Neural progenitor cell (in vitro differentiated cells): Measurements from ENCODE around the gene TSPAN5. TPM values are rescaled to one million over a fixed set of nuclear protein-coding genes. Genes with fewer than 3 reads are reported as not detected.

ENCODE experiments used
- DNase-seq: peaks from one replicate; pipeline ENCODE4 v3.0.0-alpha.2; 2016; ENCODE audit warnings: low spot score
- H2AFZ ChIP-seq: fragments of 200-600 bp; sonication (generic); replicated peaks from 2 replicates; pipeline ENCODE4 v1.6.1; 2016; ENCODE audit warnings: antibody characterized with exemption
- H3F3A ChIP-seq: fragments of 200-600 bp; sonication (generic); 2 replicates; pipeline ENCODE4 v1.6.1; 2016; ENCODE audit warnings: antibody characterized with exemption, low read depth
- H3K27ac ChIP-seq: fragments of 200-600 bp; sonication (generic); 2 replicates; pipeline ENCODE4 v1.5.1; 2016; ENCODE audit warnings: mild to moderate bottlenecking
- H3K27me3 ChIP-seq: fragments of 200-600 bp; sonication (generic); 2 replicates; pipeline ENCODE4 v1.6.1; 2016; ENCODE audit warnings: mild to moderate bottlenecking, moderate library complexity
- H3K36me3 ChIP-seq: fragments of 200-600 bp; sonication (generic); 2 replicates; pipeline ENCODE4 v1.5.1; 2016
- H3K4me1 ChIP-seq: fragments of 200-600 bp; sonication (generic); 2 replicates; pipeline ENCODE4 v1.6.1; 2016; ENCODE audit warnings: mixed run types
- H3K4me2 ChIP-seq: fragments of 200-600 bp; sonication (generic); 2 replicates; pipeline ENCODE4 v1.6.1; 2016
- H3K4me3 ChIP-seq: fragments of 200-600 bp; sonication (generic); 2 replicates; pipeline ENCODE4 v1.5.1; 2016
- H3K79me2 ChIP-seq: fragments of 200-600 bp; sonication (generic); 2 replicates; pipeline ENCODE4 v1.6.1; 2016; ENCODE audit warnings: low read depth
- H3K9ac ChIP-seq: fragments of 200-600 bp; sonication (generic); 2 replicates; pipeline ENCODE4 v1.6.1; 2016
- H3K9me3 ChIP-seq: fragments of 200-600 bp; sonication (generic); 2 replicates; pipeline ENCODE4 v1.5.1; 2016; ENCODE audit warnings: low read depth
- H4K20me1 ChIP-seq: fragments of 200-600 bp; sonication (generic); 2 replicates; pipeline ENCODE4 v1.6.1; 2016; ENCODE audit warnings: low read depth
- H3K27ac Mint-ChIP-seq: 3 replicates; pipeline ENCODE4 v1.8.0; 2021; ENCODE audit warnings: mixed read lengths
- H3K27me3 Mint-ChIP-seq: 2 replicates; pipeline ENCODE4 v1.8.0; 2022; ENCODE audit warnings: low read depth, mild to moderate bottlenecking, inconsistent platforms, moderate library complexity, mixed read lengths; ENCODE audit not compliant: insufficient read depth
- H3K36me3 Mint-ChIP-seq: 3 replicates; pipeline ENCODE4 v1.8.0; 2021; ENCODE audit warnings: mixed read lengths
- H3K4me1 Mint-ChIP-seq: 3 replicates; pipeline ENCODE4 v1.8.0; 2021; ENCODE audit warnings: mixed read lengths
- H3K4me3 Mint-ChIP-seq: 3 replicates; pipeline ENCODE4 v1.8.0; 2021; ENCODE audit warnings: mild to moderate bottlenecking, moderate library complexity, mixed read lengths
- H3K9me3 Mint-ChIP-seq: 3 replicates; pipeline ENCODE4 v1.8.0; 2020; ENCODE audit warnings: mixed read lengths
- CTCF ChIP-seq: fragments of 200-600 bp; sonication (generic); IDR thresholded peaks from 2 replicates; pipeline ENCODE4 v1.5.1; 2017; ENCODE audit warnings: antibody characterized with exemption, mild to moderate bottlenecking
- EZH2 ChIP-seq: fragments of 200-600 bp; sonication (generic); IDR thresholded peaks from 2 replicates; pipeline ENCODE4 v1.6.1; 2017; ENCODE audit warnings: antibody characterized with exemption, mild to moderate bottlenecking, moderate library complexity
- EZH2phosphoT487 ChIP-seq: fragments of 200-600 bp; sonication (generic); IDR thresholded peaks from 2 replicates; pipeline ENCODE4 v1.6.1; 2017; ENCODE audit warnings: antibody characterized with exemption
- total RNA-seq: library from RNA; depleted of rRNA; stranded (reverse); fragments of >200 nt; gene quantifications from 2 replicates; pipeline ENCODE4 v1.2.3, GENCODE V29; 2015; ENCODE audit warnings: low replicate concordance

The TSPAN5 gene
- total RNA-seq, 1 donor from 2014 or later: 34.9 TPM

GRCh38 chr4:98508829-98509598 lies 149.4 kb downstream of the TSPAN5 start:
- H3K4me3 ChIP-seq: no peak overlapping the region
- no peaks in the 10 kb centered on the region for H4K20me1 ChIP-seq
- H3K4me1 ChIP-seq: peaks cover 28% of the 10 kb centered on the region
- H2AFZ ChIP-seq: no peak overlapping the region
- H3K27ac ChIP-seq: peak overlapping the region; percentile 1
- H3K9me3 Mint-ChIP-seq: no peaks in the 10 kb centered on the region
- peak; percentile 14 for DNase-seq
- TF ChIP-seq EZH2 (no peak), CTCF (no peak), EZH2phosphoT487 (no peak)
- H3K4me3 Mint-ChIP-seq: no peak overlapping the region
- H3K27me3 Mint-ChIP-seq: no peaks in the 10 kb centered on the region
- peaks cover 6% of the 10 kb centered on the region for H3K79me2 ChIP-seq
- no peak overlapping the region for H3K9ac ChIP-seq
- peak overlapping the region; percentile 28 for H3K4me2 ChIP-seq
- H3K9me3 ChIP-seq: no peaks in the 10 kb centered on the region
- H3K36me3 Mint-ChIP-seq: peaks cover 9% of the 10 kb centered on the region
- peak overlapping the region; percentile 31 for H3K27ac Mint-ChIP-seq
- no peaks in the 10 kb centered on the region for H3F3A ChIP-seq
- H3K36me3 ChIP-seq: no peaks in the 10 kb centered on the region
- no peaks in the 10 kb centered on the region for H3K27me3 ChIP-seq
- peaks cover 45% of the 10 kb centered on the region for H3K4me1 Mint-ChIP-seq

- TF ChIP-seq EZH2phosphoT487: no peak
- TF ChIP-seq CTCF: no peak
- TF ChIP-seq EZH2: no peak
- no peaks in the 10 kb centered on the region for H3K27me3 Mint-ChIP-seq
- H3F3A ChIP-seq: no peaks in the 10 kb centered on the region
- H3K4me3 ChIP-seq: no peak overlapping the region
- H3K9me3 Mint-ChIP-seq: no peaks in the 10 kb centered on the region
- DNase-seq: no peak
- H3K27ac Mint-ChIP-seq: no peak overlapping the region
- no peaks in the 10 kb centered on the region for H4K20me1 ChIP-seq
- H2AFZ ChIP-seq: no peak overlapping the region
- no peak overlapping the region for H3K9ac ChIP-seq
- H3K4me1 ChIP-seq: peaks cover 26% of the 10 kb centered on the region
- H3K27ac ChIP-seq: no peak overlapping the region
- H3K4me2 ChIP-seq: no peak overlapping the region
- no peak overlapping the region for H3K4me3 Mint-ChIP-seq
- H3K4me1 Mint-ChIP-seq: peaks cover 45% of the 10 kb centered on the region
- peaks cover 6% of the 10 kb centered on the region for H3K79me2 ChIP-seq
- H3K9me3 ChIP-seq: no peaks in the 10 kb centered on the region
- no peaks in the 10 kb centered on the region for H3K36me3 ChIP-seq
- H3K36me3 Mint-ChIP-seq: peaks cover 8% of the 10 kb centered on the region
- no peaks in the 10 kb centered on the region for H3K27me3 ChIP-seq
These were observed 150.2 kb downstream of the TSPAN5 start for GRCh38 chr4:98508248-98508647.

DNA sequence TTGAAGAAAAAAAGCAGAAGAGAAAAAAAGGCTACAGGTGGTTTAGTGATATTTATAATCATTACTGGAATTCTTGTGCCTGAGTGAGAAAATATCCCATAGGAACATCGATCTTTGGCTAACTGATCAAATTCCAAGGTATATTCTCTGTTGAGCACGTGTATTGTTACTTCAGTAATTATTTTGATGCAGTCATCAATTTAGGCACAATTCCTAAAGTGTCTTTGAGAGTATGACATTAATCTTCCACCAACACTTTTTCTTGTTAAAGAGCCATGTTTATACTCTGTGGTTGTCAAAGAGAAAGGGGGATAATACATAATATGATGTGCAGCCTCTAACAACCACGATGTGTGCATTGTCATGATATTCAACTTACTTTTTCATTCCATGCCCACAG lies 151.1 kb downstream of the TSPAN5 start:
- Histone ChIP-seq H3K27me3 (no peaks in the 10 kb centered on the region), H3K4me1 (peaks cover 24% of the 10 kb centered on the region), H3K36me3 (no peaks in the 10 kb centered on the region), H2AFZ (no peak overlapping the region), H3K4me2 (no peak overlapping the region), H3K79me2 (peaks cover 6% of the 10 kb centered on the region), H3K9ac (no peak overlapping the region), H3K4me3 (no peak overlapping the region), H3K27ac (no peak overlapping the region), H4K20me1 (no peaks in the 10 kb centered on the region), H3K9me3 (no peaks in the 10 kb centered on the region), H3F3A (no peaks in the 10 kb centered on the region)
- H3K9me3 Mint-ChIP-seq: no peaks in the 10 kb centered on the region
- H3K36me3 Mint-ChIP-seq: peaks cover 10% of the 10 kb centered on the region
- DNase-seq: no peak
- peaks cover 45% of the 10 kb centered on the region for H3K4me1 Mint-ChIP-seq
- no peak overlapping the region for H3K27ac Mint-ChIP-seq
- TF ChIP-seq CTCF (no peak), EZH2 (no peak), EZH2phosphoT487 (no peak)
- no peak overlapping the region for H3K4me3 Mint-ChIP-seq
- no peaks in the 10 kb centered on the region for H3K27me3 Mint-ChIP-seq
